ENCODE results near the gene PRAMEF9.
"Not testable (repeated sequence)": the region's sequence is repeated elsewhere in the genome, so short reads cannot be mapped to it uniquely, and the experiment has no call there.

- not testable (repeated sequence) for TF ChIP-seq CTCF (IDR thresholded peaks at IDR 0.05; ENCODE audit: low read length); EZH2 (optimal IDR thresholded peaks at IDR 0.05; ENCODE audit: low read depth, low read length); EZH2phosphoT487 (IDR thresholded peaks at IDR 0.05; ENCODE audit: low read length)
Measured at GRCh38 chr1:13165531-13165930, 6.1 kb upstream of the PRAMEF9 start, which contains the start of gene HNRNPCL4.

Measured in MM.1S (cell line).